Measurements from ENCODE around the gene SRSF7. TPM values are rescaled to one million over a fixed set of nuclear protein-coding genes. Genes with fewer than 3 reads are reported as not detected.
"Not testable (repeated sequence)": the region's sequence is repeated elsewhere in the genome, so short reads cannot be mapped to it uniquely, and the experiment has no call there.

The SRSF7 gene
- polyA plus RNA-seq, 1 donor, result 101 TPM

GRCh38 chr2:38731684-38732221 lies 19.4 kb downstream of the SRSF7 start:
- DNase-seq (ENCODE audit: low read depth), result no peak

GRCh38 chr2:38731090-38731489 lies 20.1 kb downstream of the SRSF7 start:
- no peak for DNase-seq (ENCODE audit: low read depth)

GRCh38 chr2:38728694-38729093 lies 22.5 kb downstream of the SRSF7 start:
- no peak for DNase-seq (ENCODE audit: low read depth)

- no peak for DNase-seq (ENCODE audit: low read depth)
These were observed 23.5 kb downstream of the SRSF7 start for GRCh38 chr2:38727661-38728060.

GRCh38 chr2:38723173-38723572 lies 28.0 kb downstream of the SRSF7 start:
- no peak for DNase-seq (ENCODE audit: low read depth)

- no peak for DNase-seq (ENCODE audit: low read depth)
These were observed 28.7 kb downstream of the SRSF7 start for GRCh38 chr2:38722271-38723061.

- DNase-seq (ENCODE audit: low read depth), result no peak
These were observed 30.4 kb downstream of the SRSF7 start for GRCh38 chr2:38720613-38721241.

GRCh38 chr2:38719706-38720105 lies 31.5 kb downstream of the SRSF7 start:
- DNase-seq (ENCODE audit: low read depth), result no peak

GRCh38 chr2:38718601-38719000 lies 32.6 kb downstream of the SRSF7 start:
- no peak for DNase-seq (ENCODE audit: low read depth)

- no peak for DNase-seq (ENCODE audit: low read depth)
These were observed 35.0 kb downstream of the SRSF7 start for GRCh38 chr2:38716185-38716584.

GRCh38 chr2:38714941-38715340 lies 36.2 kb downstream of the SRSF7 start:
- not testable (repeated sequence) for DNase-seq (ENCODE audit: low read depth)

- no peak for DNase-seq (ENCODE audit: low read depth)
These were observed 37.8 kb downstream of the SRSF7 start for GRCh38 chr2:38713338-38713737.

- DNase-seq (ENCODE audit: low read depth), result no peak
These were observed 38.3 kb downstream of the SRSF7 start for GRCh38 chr2:38712871-38713270.

GRCh38 chr2:38712413-38712812 lies 38.7 kb downstream of the SRSF7 start:
- no peak for DNase-seq (ENCODE audit: low read depth)

GRCh38 chr2:38711558-38711957 lies 39.6 kb downstream of the SRSF7 start:
- DNase-seq (ENCODE audit: low read depth), result no peak

GRCh38 chr2:38709567-38710194 lies 41.5 kb downstream of the SRSF7 start:
- DNase-seq (ENCODE audit: low read depth), result no peak

- DNase-seq (ENCODE audit: low read depth), result no peak
These were observed 42.1 kb downstream of the SRSF7 start for GRCh38 chr2:38708900-38709566.

- DNase-seq (ENCODE audit: low read depth), result not testable (repeated sequence)
These were observed 42.7 kb downstream of the SRSF7 start for GRCh38 chr2:38708491-38708890.

- DNase-seq (ENCODE audit: low read depth), result no peak
These were observed 44.3 kb downstream of the SRSF7 start for GRCh38 chr2:38706846-38707345.

GRCh38 chr2:38704664-38705063 lies 46.5 kb downstream of the SRSF7 start:
- no peak for DNase-seq (ENCODE audit: low read depth)

GRCh38 chr2:38703336-38703735 lies 47.8 kb downstream of the SRSF7 start:
- DNase-seq (ENCODE audit: low read depth), result not testable (repeated sequence)

GRCh38 chr2:38702413-38702812 lies 48.7 kb downstream of the SRSF7 start:
- DNase-seq (ENCODE audit: low read depth), result no peak

Measured in forelimb muscle (tissue), 1 donor.